Neural cell (in vitro differentiated cells): ENCODE data around the gene OTUD7B. TPM values are rescaled to one million over a fixed set of nuclear protein-coding genes. Genes with fewer than 3 reads are reported as not detected.
A peak's percentile ranks its signal among the peaks of the same experiment; 100 is the strongest.

Experiments
- H2AFZ ChIP-seq: fragments of 200-600, 300-800 bp; sonication (generic), shearing (Covaris generic); 2 replicates; pipeline ENCODE4 v1.6.0; 2014; ENCODE audit warnings: low read depth, mild to moderate bottlenecking, antibody characterized with exemption, low read length, moderate library complexity
- H3F3A ChIP-seq: fragments of 200-600 bp; shearing (Covaris generic); 2 replicates; pipeline ENCODE4 v1.6.1; 2016; ENCODE audit warnings: mild to moderate bottlenecking, moderate library complexity, mixed read lengths, antibody characterized with exemption, low read length; ENCODE audit not compliant: insufficient read depth, poor library complexity, severe bottlenecking
- H3K27ac ChIP-seq: fragments of 200-600, 300-800 bp; sonication (generic), shearing (Covaris generic); 2 replicates; pipeline ENCODE4 v1.5.1; 2014; ENCODE audit warnings: mild to moderate bottlenecking, low read length, moderate library complexity
- H3K27me3 ChIP-seq: fragments of 300-800, 200-600 bp; sonication (generic), shearing (Covaris generic); 2 replicates; pipeline ENCODE4 v1.6.0; 2014; ENCODE audit warnings: mild to moderate bottlenecking, low read depth, low read length, moderate library complexity; ENCODE audit not compliant: insufficient read depth
- H3K36me3 ChIP-seq: fragments of 300-800, 200-600 bp; sonication (generic), shearing (Covaris generic); 2 replicates; pipeline ENCODE4 v1.5.1; 2014; ENCODE audit warnings: mild to moderate bottlenecking, antibody characterized with exemption, low read length, moderate library complexity; ENCODE audit not compliant: insufficient read depth
- H3K4me2 ChIP-seq: fragments of 300-800, 200-600 bp; sonication (generic), shearing (Covaris generic); 2 replicates; pipeline ENCODE4 v1.6.0; 2014; ENCODE audit warnings: mild to moderate bottlenecking, low read length
- H3K4me3 ChIP-seq: fragments of 300-800, 200-600 bp; sonication (generic), shearing (Covaris generic); 2 replicates; pipeline ENCODE4 v1.5.1; 2014; ENCODE audit warnings: mild to moderate bottlenecking, low read length, moderate library complexity
- H3K79me2 ChIP-seq: fragments of 200-600 bp; shearing (Covaris generic); replicated peaks from 2 replicates; pipeline ENCODE4 v1.6.0; 2014; ENCODE audit warnings: mild to moderate bottlenecking, low read length, moderate library complexity; ENCODE audit not compliant: insufficient read depth
- H3K9ac ChIP-seq: fragments of 300-800, 200-600 bp; sonication (generic), shearing (Covaris generic); 2 replicates; pipeline ENCODE4 v1.6.1; 2016; ENCODE audit warnings: mild to moderate bottlenecking, low read length, mixed read lengths
- H3K9me2 ChIP-seq: fragments of 200-600 bp; shearing (Covaris generic); 2 replicates; pipeline ENCODE4 v1.6.1; 2016; ENCODE audit warnings: mild to moderate bottlenecking, low read length, mixed read lengths; ENCODE audit not compliant: insufficient read depth
- H3K9me3 ChIP-seq: fragments of 200-600, 300-800 bp; sonication (generic), shearing (Covaris generic); 2 replicates; pipeline ENCODE4 v1.6.1; 2016; ENCODE audit warnings: mild to moderate bottlenecking, mixed run types, low read length, moderate library complexity, mixed read lengths
- H4K20me1 ChIP-seq: fragments of 200-600 bp; shearing (Covaris generic); 2 replicates; pipeline ENCODE4 v1.6.1; 2016; ENCODE audit warnings: mild to moderate bottlenecking, mixed run types; ENCODE audit not compliant: insufficient read depth
- CTCF ChIP-seq: fragments of 450-650 bp; IDR thresholded peaks from 2 replicates; pipeline ENCODE4 v1.5.1; 2014; ENCODE audit warnings: antibody characterized with exemption, mild to moderate bottlenecking, moderate library complexity; ENCODE audit not compliant: poor library complexity, severe bottlenecking
- MXI1 ChIP-seq: fragments of 450-650 bp; conservative IDR thresholded peaks from 2 replicates; pipeline ENCODE4 v1.6.1; 2014; ENCODE audit warnings: antibody characterized with exemption, mild to moderate bottlenecking; ENCODE audit not compliant: poor library complexity, severe bottlenecking
- POLR2AphosphoS5 ChIP-seq: IDR thresholded peaks from 2 replicates; pipeline ENCODE4 v1.6.1; 2012
- REST ChIP-seq: IDR thresholded peaks from 2 replicates; pipeline ENCODE4 v1.6.1; 2012; ENCODE audit warnings: borderline replicate concordance
- SMC3 ChIP-seq: fragments of 450-650 bp; conservative IDR thresholded peaks from 2 replicates; pipeline ENCODE4 v1.6.1; 2014; ENCODE audit warnings: antibody characterized with exemption, mild to moderate bottlenecking, moderate library complexity; ENCODE audit not compliant: poor library complexity
- TAF1 ChIP-seq: IDR thresholded peaks from 2 replicates; pipeline ENCODE4 v1.6.1; 2012; ENCODE audit warnings: low read depth
- polyA plus RNA-seq: library from polyadenylated mRNA; depleted of rRNA; stranded (reverse); fragments of >200 nt; gene quantifications from 2 replicates; pipeline ENCODE4 v1.2.3, GENCODE V29; 2014

The OTUD7B gene
- polyA plus RNA-seq, 1 donor from 2014 or later, result 2.1 TPM

GRCh38 chr1:150009604-150010392 lies 728 bp downstream of the OTUD7B start:
- H4K20me1 ChIP-seq, result no peaks in the 10 kb centered on the region
- H3K36me3 ChIP-seq, result no peaks in the 10 kb centered on the region
- H3K4me3 ChIP-seq, result peak overlapping the region; percentile 89
- H2AFZ ChIP-seq, result peak overlapping the region; percentile 92
- peaks cover 19% of the 10 kb centered on the region for H3K79me2 ChIP-seq
- H3K9me3 ChIP-seq, result no peaks in the 10 kb centered on the region
- no peaks in the 10 kb centered on the region for H3K27me3 ChIP-seq
- peak overlapping the region; percentile 77 for H3K9ac ChIP-seq
- peaks cover 6% of the 10 kb centered on the region for H3F3A ChIP-seq
- peak overlapping the region; percentile 56 for H3K4me2 ChIP-seq
- H3K27ac ChIP-seq, result peak overlapping the region; percentile 57
- TF ChIP-seq REST (no peak), TAF1 (no peak), CTCF (no peak), POLR2AphosphoS5 (no peak), SMC3 (no peak), MXI1 (peak; percentile 18)
- H3K9me2 ChIP-seq, result no peaks in the 10 kb centered on the region

GRCh38 chr1:150008699-150009098 lies 1.8 kb downstream of the OTUD7B start:
- no peak overlapping the region for H3K9ac ChIP-seq
- no peaks in the 10 kb centered on the region for H3K36me3 ChIP-seq
- no peak overlapping the region for H3K27ac ChIP-seq
- H3K4me2 ChIP-seq, result peak overlapping the region; percentile 56
- TF ChIP-seq REST, result no peak
- H2AFZ ChIP-seq, result no peak overlapping the region
- no peaks in the 10 kb centered on the region for H4K20me1 ChIP-seq
- peaks cover 19% of the 10 kb centered on the region for H3K79me2 ChIP-seq
- H3K9me2 ChIP-seq, result no peaks in the 10 kb centered on the region
- H3F3A ChIP-seq, result peaks cover 6% of the 10 kb centered on the region
- H3K4me3 ChIP-seq, result peak overlapping the region; percentile 89
- H3K27me3 ChIP-seq, result no peaks in the 10 kb centered on the region
- no peaks in the 10 kb centered on the region for H3K9me3 ChIP-seq
